HEK293 (cell line): ENCODE data around the gene KCNAB1.

Experiments
- CTCF ChIA-PET: fragments of 350-600 bp; formaldehyde crosslinking; extraction: SDS; loops from one replicate; lab custom pipeline; 2021; ENCODE audit warnings: antibody characterized with exemption; lab: Yijun Ruan, JAX
- POLR2A ChIA-PET: fragments of 300-600 bp; formaldehyde crosslinking; extraction: SDS; loops from one replicate; lab custom pipeline; 2020; ENCODE audit warnings: antibody characterized with exemption, inconsistent platforms; lab: Yijun Ruan, JAX
- H3K27ac ChIP-seq: fragments of 200-500 bp; sonication (Bioruptor generic); 2 replicates; pipeline ENCODE4 v1.5.1; 2014; ENCODE audit warnings: low read depth, low read length, control low read depth, inconsistent platforms; ENCODE audit errors: extremely low read depth
- H3K36me3 ChIP-seq, 2 experiments: fragments of 200-500 bp in 1 of 2; sonication (Bioruptor generic) in 1 of 2; 1 replicate in 1 of 2; 2 replicates in 1 of 2; pipeline ENCODE4 v1.5.1; 2014 to 2017; ENCODE audit warnings: inconsistent platforms in 2 of 2, low read length in 2 of 2; ENCODE audit not compliant: control insufficient read depth in 2 of 2, insufficient read depth in 1 of 2
- H3K4me1 ChIP-seq: fragments of 200-500 bp; sonication (Bioruptor generic); 2 replicates; pipeline ENCODE4 v1.5.1; 2014; ENCODE audit warnings: mild to moderate bottlenecking, low read length, inconsistent platforms; ENCODE audit not compliant: control insufficient read depth, insufficient read depth
- H3K4me3 ChIP-seq: 2 replicates; pipeline ENCODE4 v1.5.1; 2011; ENCODE audit warnings: low read depth, mild to moderate bottlenecking, control low read depth, low read length, moderate library complexity
- H3K9me3 ChIP-seq: fragments of 200-500 bp; sonication (Bioruptor generic); 2 replicates; pipeline ENCODE4 v1.5.1; 2014; ENCODE audit warnings: low read depth, low read length, inconsistent platforms; ENCODE audit not compliant: control insufficient read depth, insufficient read depth
- HOXD13 ChIP-seq: sonication (generic); formaldehyde crosslinking; IDR thresholded peaks from 2 replicates; pipeline ENCODE4 v1.8.0; 2022; ENCODE audit warnings: missing genetic modification reagents, borderline replicate concordance
- REST ChIP-seq: fragments of 450-650 bp; formaldehyde crosslinking; IDR thresholded peaks from 2 replicates; pipeline ENCODE4 v1.5.1; 2016; ENCODE audit warnings: missing biosample characterization, missing genetic modification characterization
- SCRT2 ChIP-seq: fragments of 450-650 bp; formaldehyde crosslinking; IDR thresholded peaks from 2 replicates; pipeline ENCODE4 v1.5.1; 2016; ENCODE audit warnings: missing biosample characterization, missing genetic modification characterization
- SP2 ChIP-seq: fragments of 450-650 bp; formaldehyde crosslinking; IDR thresholded peaks from 2 replicates; pipeline ENCODE4 v1.5.1; 2016; ENCODE audit warnings: missing biosample characterization, missing genetic modification characterization
- SP7 ChIP-seq: fragments of 450-650 bp; formaldehyde crosslinking; IDR thresholded peaks from 2 replicates; pipeline ENCODE4 v1.5.1; 2016; ENCODE audit warnings: missing biosample characterization, missing genetic modification characterization
- ZBTB17 ChIP-seq: fragments of 450-650 bp; formaldehyde crosslinking; IDR thresholded peaks from 2 replicates; pipeline ENCODE4 v1.5.1; 2016; ENCODE audit warnings: missing biosample characterization, missing genetic modification characterization
- ZFP3 ChIP-seq: fragments of 450-650 bp; formaldehyde crosslinking; IDR thresholded peaks from 2 replicates; pipeline ENCODE4 v1.5.1; 2016; ENCODE audit warnings: low read depth, missing biosample characterization, missing genetic modification characterization
- ZIC2 ChIP-seq: fragments of 450-650 bp; formaldehyde crosslinking; IDR thresholded peaks from 2 replicates; pipeline ENCODE4 v1.5.1; 2016; ENCODE audit warnings: missing biosample characterization, missing genetic modification characterization
- ZNF138 ChIP-seq: fragments of 450-650 bp; formaldehyde crosslinking; IDR thresholded peaks from 2 replicates; pipeline ENCODE4 v1.5.1; 2016; ENCODE audit warnings: missing biosample characterization, missing genetic modification characterization, borderline replicate concordance
- ZNF169 ChIP-seq: fragments of 450-650 bp; formaldehyde crosslinking; IDR thresholded peaks from 2 replicates; pipeline ENCODE4 v1.5.1; 2016; ENCODE audit warnings: missing biosample characterization, missing genetic modification characterization
- ZNF239 ChIP-seq: fragments of 450-650 bp; formaldehyde crosslinking; IDR thresholded peaks from 2 replicates; pipeline ENCODE4 v1.5.1; 2016; ENCODE audit warnings: missing biosample characterization, missing genetic modification characterization
- ZNF26 ChIP-seq: fragments of 450-650 bp; formaldehyde crosslinking; IDR thresholded peaks from 2 replicates; pipeline ENCODE4 v1.5.1; 2016; ENCODE audit warnings: missing biosample characterization, missing genetic modification characterization
- ZNF292 ChIP-seq: fragments of 450-650 bp; formaldehyde crosslinking; IDR thresholded peaks from 2 replicates; pipeline ENCODE4 v1.5.1; 2016; ENCODE audit warnings: low read depth, missing biosample characterization, missing genetic modification characterization, borderline replicate concordance
- ZNF561 ChIP-seq: fragments of 450-650 bp; IDR thresholded peaks from 2 replicates; pipeline ENCODE4 v1.5.1; 2018; ENCODE audit warnings: missing biosample characterization, missing genetic modification characterization, borderline replicate concordance
- ZNF621 ChIP-seq: fragments of 450-650 bp; formaldehyde crosslinking; IDR thresholded peaks from 2 replicates; pipeline ENCODE4 v1.5.1; 2017; ENCODE audit warnings: missing biosample characterization, missing genetic modification characterization
- ZNF626 ChIP-seq: fragments of 450-650 bp; sonication (Bioruptor Pico); formaldehyde crosslinking; IDR thresholded peaks from 2 replicates; pipeline ENCODE4 v1.5.1; 2018; ENCODE audit warnings: missing biosample characterization, missing genetic modification characterization, inconsistent platforms
- ZNF704 ChIP-seq: fragments of 450-650 bp; formaldehyde crosslinking; IDR thresholded peaks from 2 replicates; pipeline ENCODE4 v1.5.1; 2016; ENCODE audit warnings: missing biosample characterization, missing genetic modification characterization
- ZNF707 ChIP-seq: fragments of 450-650 bp; formaldehyde crosslinking; IDR thresholded peaks from 2 replicates; pipeline ENCODE4 v1.5.1; 2016; ENCODE audit warnings: missing biosample characterization, missing genetic modification characterization
- ZSCAN30 ChIP-seq: fragments of 450-650 bp; IDR thresholded peaks from 2 replicates; pipeline ENCODE4 v1.5.1; 2018; ENCODE audit warnings: missing biosample characterization, mild to moderate bottlenecking, missing genetic modification characterization, moderate library complexity
- TF ChIP-seq, protein P1 (sequence below): fragments of 450-650 bp; formaldehyde crosslinking; IDR thresholded peaks from 2 replicates; pipeline ENCODE4 v1.5.1; 2016; ENCODE audit warnings: missing biosample characterization, missing genetic modification characterization
- TF ChIP-seq, protein P2 (sequence below): IDR thresholded peaks from 2 replicates; pipeline ENCODE4 v1.6.1; 2011; ENCODE audit warnings: mild to moderate bottlenecking, low read depth, low read length, borderline replicate concordance
- TF ChIP-seq, protein P3 (sequence below): fragments of 450-650 bp; formaldehyde crosslinking; IDR thresholded peaks from 2 replicates; pipeline ENCODE4 v1.5.1; 2016; ENCODE audit warnings: missing biosample characterization, missing genetic modification characterization

KCNAB1 gene

DNA sequence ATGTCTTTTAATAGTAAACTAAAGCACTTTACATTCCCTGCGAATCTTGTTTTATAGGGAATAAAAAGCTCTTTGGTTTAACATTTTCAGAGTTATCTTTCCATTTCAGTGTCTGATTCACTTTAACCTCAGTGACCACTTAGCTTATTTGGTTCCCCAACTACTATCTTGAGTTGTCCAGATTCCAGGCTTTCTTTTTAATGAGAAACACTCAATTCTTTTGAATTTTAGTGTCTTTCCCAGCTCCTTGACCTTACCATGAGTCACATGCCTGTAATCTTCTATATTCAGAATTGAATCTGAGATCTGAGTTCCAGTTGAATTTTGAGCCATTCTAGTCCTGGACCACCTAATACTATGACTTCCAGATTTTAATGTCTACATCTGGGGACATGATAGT is 144.4 kb downstream of the KCNAB1 start (continued):
- TF ChIP-seq HOXD13 (no peak), REST (no peak), SP2 (no peak), ZNF707 (tag by site-specific recombination) (no peak), ZSCAN30 (tag by site-specific recombination) (no peak), SP7 (no peak), ZNF561 (tag by site-specific recombination) (no peak), ZFP3 (no peak)
- TF ChIP-seq, protein P1, sequence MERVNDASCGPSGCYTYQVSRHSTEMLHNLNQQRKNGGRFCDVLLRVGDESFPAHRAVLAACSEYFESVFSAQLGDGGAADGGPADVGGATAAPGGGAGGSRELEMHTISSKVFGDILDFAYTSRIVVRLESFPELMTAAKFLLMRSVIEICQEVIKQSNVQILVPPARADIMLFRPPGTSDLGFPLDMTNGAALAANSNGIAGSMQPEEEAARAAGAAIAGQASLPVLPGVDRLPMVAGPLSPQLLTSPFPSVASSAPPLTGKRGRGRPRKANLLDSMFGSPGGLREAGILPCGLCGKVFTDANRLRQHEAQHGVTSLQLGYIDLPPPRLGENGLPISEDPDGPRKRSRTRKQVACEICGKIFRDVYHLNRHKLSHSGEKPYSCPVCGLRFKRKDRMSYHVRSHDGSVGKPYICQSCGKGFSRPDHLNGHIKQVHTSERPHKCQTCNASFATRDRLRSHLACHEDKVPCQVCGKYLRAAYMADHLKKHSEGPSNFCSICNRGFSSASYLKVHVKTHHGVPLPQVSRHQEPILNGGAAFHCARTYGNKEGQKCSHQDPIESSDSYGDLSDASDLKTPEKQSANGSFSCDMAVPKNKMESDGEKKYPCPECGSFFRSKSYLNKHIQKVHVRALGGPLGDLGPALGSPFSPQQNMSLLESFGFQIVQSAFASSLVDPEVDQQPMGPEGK: no peak

GRCh38 chr3:156271508-156271907 is 151.1 kb downstream of the KCNAB1 start:
- Histone ChIP-seq H3K4me3 (no peak overlapping the region), H3K27ac (no peak overlapping the region), H3K36me3 (no peaks in the 10 kb centered on the region), H3K9me3 (no peaks in the 10 kb centered on the region), H3K4me1 (no peaks in the 10 kb centered on the region)
- ChIA-PET CTCF (interaction anchor here (0.7 kb wide), 1 partner anchor 124 kb away, joined by 4 read pairs; no protein-coding TSS in a partner anchor), POLR2A (no interaction called here)
- TF ChIP-seq ZNF292 (tag by site-specific recombination): no peak
- TF ChIP-seq ZNF26: no peak
- no peak for TF ChIP-seq ZNF626
- TF ChIP-seq, protein P2, sequence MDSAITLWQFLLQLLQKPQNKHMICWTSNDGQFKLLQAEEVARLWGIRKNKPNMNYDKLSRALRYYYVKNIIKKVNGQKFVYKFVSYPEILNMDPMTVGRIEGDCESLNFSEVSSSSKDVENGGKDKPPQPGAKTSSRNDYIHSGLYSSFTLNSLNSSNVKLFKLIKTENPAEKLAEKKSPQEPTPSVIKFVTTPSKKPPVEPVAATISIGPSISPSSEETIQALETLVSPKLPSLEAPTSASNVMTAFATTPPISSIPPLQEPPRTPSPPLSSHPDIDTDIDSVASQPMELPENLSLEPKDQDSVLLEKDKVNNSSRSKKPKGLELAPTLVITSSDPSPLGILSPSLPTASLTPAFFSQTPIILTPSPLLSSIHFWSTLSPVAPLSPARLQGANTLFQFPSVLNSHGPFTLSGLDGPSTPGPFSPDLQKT: no peak
- no peak for TF ChIP-seq SCRT2 (tag by site-specific recombination)
- no peak for TF ChIP-seq ZNF138
- no peak for TF ChIP-seq ZNF239 (tag by site-specific recombination)

DNA sequence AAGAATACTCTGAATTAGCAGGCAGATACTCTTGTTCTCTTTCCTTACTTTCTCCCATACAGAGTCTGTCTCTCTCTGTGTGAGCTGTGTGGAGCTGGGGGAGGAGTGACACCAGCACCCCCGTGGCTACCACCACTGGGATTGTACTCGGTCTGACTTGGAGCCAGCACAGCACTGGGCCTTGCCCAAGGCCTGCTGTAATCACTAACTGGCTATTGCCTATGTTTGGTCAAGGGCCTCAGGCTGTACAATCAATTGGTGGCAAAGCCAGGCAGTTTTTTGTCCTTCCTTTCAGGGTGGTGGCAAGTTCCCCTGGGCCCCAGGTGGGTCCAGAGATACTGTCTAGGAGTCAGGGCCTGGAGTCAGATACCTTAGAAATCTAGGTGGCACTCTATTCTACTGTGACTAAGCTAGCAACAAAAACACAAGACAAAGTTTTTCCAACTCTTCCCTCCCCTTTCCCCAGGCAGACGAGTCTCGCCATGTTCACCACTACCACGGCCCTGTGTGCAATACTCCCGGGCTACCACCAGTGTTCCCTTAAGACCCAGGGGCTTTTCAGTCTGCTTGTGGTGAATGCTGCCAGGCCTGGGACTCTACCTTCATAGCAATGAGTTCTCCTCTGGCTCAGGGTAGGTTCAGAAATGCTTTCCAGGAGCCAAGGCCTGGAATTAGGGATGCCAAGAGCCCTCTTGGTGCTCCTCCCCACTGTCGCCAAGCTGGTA is 151.8 kb downstream of the KCNAB1 start:
- Histone ChIP-seq H3K36me3 (no peaks in the 10 kb centered on the region), H3K4me1 (no peaks in the 10 kb centered on the region), H3K27ac (no peak overlapping the region), H3K9me3 (no peaks in the 10 kb centered on the region), H3K4me3 (no peak overlapping the region)
- ChIA-PET CTCF (interaction anchor here (0.6 kb wide), 1 partner anchor 19 kb away, joined by 3 read pairs; no protein-coding TSS in a partner anchor), POLR2A (no interaction called here)
- no peak for TF ChIP-seq ZNF704 (tag by site-specific recombination)
- TF ChIP-seq ZIC2: no peak
- no peak for TF ChIP-seq ZNF169 (tag by site-specific recombination)
- TF ChIP-seq ZNF621 (tag by site-specific recombination): no peak
- no peak for TF ChIP-seq ZBTB17 (tag by site-specific recombination)
- TF ChIP-seq, protein P3, sequence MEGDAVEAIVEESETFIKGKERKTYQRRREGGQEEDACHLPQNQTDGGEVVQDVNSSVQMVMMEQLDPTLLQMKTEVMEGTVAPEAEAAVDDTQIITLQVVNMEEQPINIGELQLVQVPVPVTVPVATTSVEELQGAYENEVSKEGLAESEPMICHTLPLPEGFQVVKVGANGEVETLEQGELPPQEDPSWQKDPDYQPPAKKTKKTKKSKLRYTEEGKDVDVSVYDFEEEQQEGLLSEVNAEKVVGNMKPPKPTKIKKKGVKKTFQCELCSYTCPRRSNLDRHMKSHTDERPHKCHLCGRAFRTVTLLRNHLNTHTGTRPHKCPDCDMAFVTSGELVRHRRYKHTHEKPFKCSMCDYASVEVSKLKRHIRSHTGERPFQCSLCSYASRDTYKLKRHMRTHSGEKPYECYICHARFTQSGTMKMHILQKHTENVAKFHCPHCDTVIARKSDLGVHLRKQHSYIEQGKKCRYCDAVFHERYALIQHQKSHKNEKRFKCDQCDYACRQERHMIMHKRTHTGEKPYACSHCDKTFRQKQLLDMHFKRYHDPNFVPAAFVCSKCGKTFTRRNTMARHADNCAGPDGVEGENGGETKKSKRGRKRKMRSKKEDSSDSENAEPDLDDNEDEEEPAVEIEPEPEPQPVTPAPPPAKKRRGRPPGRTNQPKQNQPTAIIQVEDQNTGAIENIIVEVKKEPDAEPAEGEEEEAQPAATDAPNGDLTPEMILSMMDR (tag by site-specific recombination): no peak
